ENCODE measurements around the gene SREBF2.

Gene SREBF2

GRCh38 chr22:41832553-41833368 lies at the start of gene SREBF2:
Gene SREBF2 (plus strand): TSS chr22:41833105. CDS start chr22:41833271, 166 bp downstream.
- peak; percentile 98 for DNase-seq

- no peak for DNase-seq
Measured at GRCh38 chr22:41787331-41787730, 45.6 kb upstream of the SREBF2 start.

- DNase-seq: peak in 1 of 2 experiments; percentile 1
Measured at GRCh38 chr22:41793871-41794270, 39.0 kb upstream of the SREBF2 start.

GRCh38 chr22:41798736-41799135 lies 34.2 kb upstream of the SREBF2 start:
- DNase-seq: no peak

GRCh38 chr22:41799486-41800347 lies 33.2 kb upstream of the SREBF2 start:
- DNase-seq: no peak

- DNase-seq: peak; percentile 87 to 88
Measured at GRCh38 chr22:41800348-41801146, 32.4 kb upstream of the SREBF2 start, which contains the start of gene CCDC134. Gene CCDC134 (plus strand): TSS chr22:41800679. CDS start chr22:41808891, 8,212 bp downstream.

GRCh38 chr22:41801147-41801819 lies 31.6 kb upstream of the SREBF2 start:
- no peak for DNase-seq

GRCh38 chr22:41801886-41802285 lies 31.0 kb upstream of the SREBF2 start:
- DNase-seq: no peak

GRCh38 chr22:41805639-41806038 lies 27.3 kb upstream of the SREBF2 start:
- DNase-seq: no peak

GRCh38 chr22:41808400-41808799 lies 24.5 kb upstream of the SREBF2 start:
- no peak for DNase-seq

GRCh38 chr22:41810022-41810421 lies 22.9 kb upstream of the SREBF2 start:
- no peak for DNase-seq

- DNase-seq: no peak
Measured at GRCh38 chr22:41812805-41813545, 19.9 kb upstream of the SREBF2 start.

- DNase-seq: no peak
Measured at GRCh38 chr22:41813726-41814410, 19.0 kb upstream of the SREBF2 start.

- DNase-seq: no peak
Measured at GRCh38 chr22:41815716-41816115, 17.2 kb upstream of the SREBF2 start.

GRCh38 chr22:41816241-41816640 lies 16.7 kb upstream of the SREBF2 start:
- DNase-seq: no peak

- no peak for DNase-seq
Measured at GRCh38 chr22:41816871-41817270, 16.0 kb upstream of the SREBF2 start.

- no peak for DNase-seq
Measured at GRCh38 chr22:41818011-41818410, 14.9 kb upstream of the SREBF2 start.

- DNase-seq: no peak
Measured at GRCh38 chr22:41818596-41818995, 14.3 kb upstream of the SREBF2 start.

- DNase-seq: no peak
Measured at GRCh38 chr22:41819257-41819656, 13.6 kb upstream of the SREBF2 start.

GRCh38 chr22:41820447-41820846 lies 12.5 kb upstream of the SREBF2 start:
- no peak for DNase-seq

Data from NCI-H2081 (cell line).